ENCODE results near the gene YRDC.

GRCh38 chr1:37809942-37810341, 1.9 kb upstream of the YRDC start:
- TF ChIP-seq CTCF (IDR thresholded peaks at IDR 0.05) (no peak), POLR2A (IDR thresholded peaks at IDR 0.05) (no peak)

Measured in Peyer's patch (tissue), 4 donors.